Endothelial cell of umbilical vein (primary cell): ENCODE data around the gene PRCC.

Source experiments
- CTCF ChIP-seq, 2 donors: IDR thresholded peaks; 1 replicate in 1 of 2; 2 replicates in 1 of 2; pipeline ENCODE4 v1.5.1; 2011; ENCODE audit warnings: low read length in 2 of 2, mild to moderate bottlenecking in 2 of 2, moderate library complexity in 2 of 2, control low read depth in 1 of 2, inconsistent platforms in 1 of 2, low read depth in 1 of 2; ENCODE audit not compliant: insufficient read depth in 1 of 2; ENCODE audit errors: extremely low read depth in 1 of 2
- EZH2 ChIP-seq: IDR thresholded peaks from 2 replicates; pipeline ENCODE4 v1.6.1; 2012; ENCODE audit warnings: borderline replicate concordance, low read depth, mild to moderate bottlenecking, moderate library complexity, low read length, inconsistent platforms; ENCODE audit not compliant: severe bottlenecking
- MAX ChIP-seq: IDR thresholded peaks from 2 replicates; pipeline ENCODE4 v1.6.1; 2011; ENCODE audit not compliant: insufficient read depth, insufficient read length
- MYC ChIP-seq: IDR thresholded peaks from one replicate; pipeline ENCODE4 v1.6.1; 2011; ENCODE audit warnings: mild to moderate bottlenecking, low read depth, low read length
- POLR2A ChIP-seq: IDR thresholded peaks from 2 replicates; pipeline ENCODE4 v1.6.1; 2012; ENCODE audit warnings: low read depth, mild to moderate bottlenecking, control low read depth, low read length
- POLR2AphosphoS5 ChIP-seq: IDR thresholded peaks from 2 replicates; pipeline ENCODE4 v1.6.1; 2012; ENCODE audit warnings: low read depth, mild to moderate bottlenecking, control low read depth, low read length, moderate library complexity; ENCODE audit not compliant: insufficient read depth

GRCh38 chr1:156750711-156751450 lies 16.5 kb upstream of the PRCC start:
- TF ChIP-seq CTCF (IDR thresholded peaks at IDR 0.05; ENCODE audit: extremely low read depth in 1 of 2, insufficient read depth in 1 of 2, low read depth in 1 of 2, low read length in 2 of 2) (no peak), MAX (no peak), POLR2AphosphoS5 (peak; percentile 36), POLR2A (no peak), EZH2 (no peak), MYC (no peak)
